ENCODE measurements around the gene POLA2.
A peak's percentile ranks its signal among the peaks of the same experiment; 100 is the strongest.

Gene POLA2

GRCh38 chr11:65261591-65262380 is at the start of gene POLA2:
POLA2 (plus strand) TSS chr11:65261962; CDS start chr11:65262293, 331 bp downstream.
- H3K27me3 Mint-ChIP-seq: peaks cover 3% of the 10 kb centered on the region
- H3K27ac Mint-ChIP-seq: peak within 1 kb of the TSS; percentile 96
- peak within 1 kb of the TSS; percentile 93 for H3K4me3 Mint-ChIP-seq
- no peaks in the 10 kb centered on the region for H3K9me3 Mint-ChIP-seq
- peaks cover 35% of the 10 kb centered on the region for H3K36me3 Mint-ChIP-seq (ENCODE audit: low read depth)
- DNase-seq (peak; percentile 97), ATAC-seq (peak; percentile 90)
- H3K4me1 Mint-ChIP-seq: peaks cover 54% of the 10 kb centered on the region

- H3K9me3 Mint-ChIP-seq: peaks cover 5% of the 10 kb centered on the region
- peaks cover 3% of the 10 kb centered on the region for H3K27me3 Mint-ChIP-seq
- H3K4me3 Mint-ChIP-seq: no peak overlapping the region
- H3K27ac Mint-ChIP-seq: no peak overlapping the region
- peaks cover 4% of the 10 kb centered on the region for H3K36me3 Mint-ChIP-seq (ENCODE audit: low read depth)
- H3K4me1 Mint-ChIP-seq: peaks cover 26% of the 10 kb centered on the region
- ATAC-seq (no peak), DNase-seq (no peak)
These were observed 49.4 kb upstream of the POLA2 start for GRCh38 chr11:65212226-65212801.

GRCh38 chr11:65213322-65214211 is 48.2 kb upstream of the POLA2 start:
- DNase-seq: peak; percentile 41
- peaks cover 3% of the 10 kb centered on the region for H3K27me3 Mint-ChIP-seq

GRCh38 chr11:65214212-65214845 is 47.4 kb upstream of the POLA2 start:
- DNase-seq (no peak), ATAC-seq (no peak)
- Mint-ChIP-seq H3K9me3 (peaks cover 5% of the 10 kb centered on the region), H3K27me3 (peaks cover 3% of the 10 kb centered on the region), H3K27ac (no peak overlapping the region), H3K4me3 (no peak overlapping the region), H3K4me1 (peaks cover 27% of the 10 kb centered on the region), H3K36me3 (ENCODE audit: low read depth) (peaks cover 4% of the 10 kb centered on the region)

More at GRCh38 chr11:65213322-65214211, 48.2 kb upstream of the POLA2 start:
- Mint-ChIP-seq H3K4me3 (no peak overlapping the region), H3K9me3 (peaks cover 5% of the 10 kb centered on the region), H3K27ac (no peak overlapping the region), H3K4me1 (peaks cover 26% of the 10 kb centered on the region), H3K36me3 (ENCODE audit: low read depth) (peaks cover 4% of the 10 kb centered on the region)
- peak; percentile 44 for ATAC-seq

GRCh38 chr11:65215441-65216076 is 46.2 kb upstream of the POLA2 start:
- peak; percentile 45 for ATAC-seq

GRCh38 chr11:65216830-65217229 is 44.9 kb upstream of the POLA2 start:
- Mint-ChIP-seq H3K4me1 (peaks cover 35% of the 10 kb centered on the region), H3K9me3 (peaks cover 5% of the 10 kb centered on the region), H3K4me3 (peak overlapping the region; percentile 6), H3K27ac (peak overlapping the region; percentile 77), H3K36me3 (ENCODE audit: low read depth) (peaks cover 4% of the 10 kb centered on the region), H3K27me3 (peaks cover 3% of the 10 kb centered on the region)
- ATAC-seq (peak; percentile 23), DNase-seq (no peak)

More at GRCh38 chr11:65215441-65216076, 46.2 kb upstream of the POLA2 start:
- peaks cover 4% of the 10 kb centered on the region for H3K36me3 Mint-ChIP-seq (ENCODE audit: low read depth)
- peak; percentile 28 for DNase-seq
- peaks cover 3% of the 10 kb centered on the region for H3K27me3 Mint-ChIP-seq
- H3K9me3 Mint-ChIP-seq: peaks cover 5% of the 10 kb centered on the region
- H3K4me3 Mint-ChIP-seq: peak overlapping the region; percentile 79
- peaks cover 35% of the 10 kb centered on the region for H3K4me1 Mint-ChIP-seq
- H3K27ac Mint-ChIP-seq: peak overlapping the region; percentile 97

GRCh38 chr11:65217441-65218423 is 44.0 kb upstream of the POLA2 start:
- Mint-ChIP-seq H3K4me3 (no peak overlapping the region), H3K27me3 (peaks cover 3% of the 10 kb centered on the region), H3K27ac (peak overlapping the region; percentile 77), H3K36me3 (ENCODE audit: low read depth) (peaks cover 4% of the 10 kb centered on the region), H3K9me3 (peaks cover 5% of the 10 kb centered on the region), H3K4me1 (peaks cover 34% of the 10 kb centered on the region)
- no peak for DNase-seq
- ATAC-seq: no peak

GRCh38 chr11:65218446-65218845 is 43.3 kb upstream of the POLA2 start:
- Mint-ChIP-seq H3K4me1 (peaks cover 27% of the 10 kb centered on the region), H3K36me3 (ENCODE audit: low read depth) (peaks cover 4% of the 10 kb centered on the region), H3K27ac (no peak overlapping the region), H3K4me3 (no peak overlapping the region), H3K9me3 (peaks cover 5% of the 10 kb centered on the region), H3K27me3 (peaks cover 6% of the 10 kb centered on the region)
- DNase-seq (no peak), ATAC-seq (no peak)

- H3K4me3 Mint-ChIP-seq: no peak overlapping the region
- H3K36me3 Mint-ChIP-seq (ENCODE audit: low read depth): peaks cover 4% of the 10 kb centered on the region
- peaks cover 17% of the 10 kb centered on the region for H3K4me1 Mint-ChIP-seq
- ATAC-seq: no peak
- H3K27me3 Mint-ChIP-seq: peaks cover 11% of the 10 kb centered on the region
- DNase-seq: no peak
- no peak overlapping the region for H3K27ac Mint-ChIP-seq
- H3K9me3 Mint-ChIP-seq: peaks cover 5% of the 10 kb centered on the region
These were observed 41.9 kb upstream of the POLA2 start for GRCh38 chr11:65219930-65220213.

- no peak for ATAC-seq
- no peak for DNase-seq
- peaks cover 22% of the 10 kb centered on the region for H3K4me1 Mint-ChIP-seq
- peaks cover 14% of the 10 kb centered on the region for H3K27me3 Mint-ChIP-seq
- H3K9me3 Mint-ChIP-seq: no peaks in the 10 kb centered on the region
- no peak overlapping the region for H3K4me3 Mint-ChIP-seq
- H3K36me3 Mint-ChIP-seq (ENCODE audit: low read depth): no peaks in the 10 kb centered on the region
- H3K27ac Mint-ChIP-seq: no peak overlapping the region
These were observed 40.7 kb upstream of the POLA2 start for GRCh38 chr11:65221026-65221425.

GRCh38 chr11:65223011-65223410 is 38.8 kb upstream of the POLA2 start:
- H3K9me3 Mint-ChIP-seq: no peaks in the 10 kb centered on the region
- H3K4me3 Mint-ChIP-seq: no peak overlapping the region
- H3K27me3 Mint-ChIP-seq: peaks cover 21% of the 10 kb centered on the region
- ATAC-seq (no peak), DNase-seq (no peak)
- no peaks in the 10 kb centered on the region for H3K36me3 Mint-ChIP-seq (ENCODE audit: low read depth)
- peaks cover 23% of the 10 kb centered on the region for H3K4me1 Mint-ChIP-seq
- H3K27ac Mint-ChIP-seq: no peak overlapping the region

- H3K4me3 Mint-ChIP-seq: peak overlapping the region; percentile 77
- no peak overlapping the region for H3K27ac Mint-ChIP-seq
- no peaks in the 10 kb centered on the region for H3K36me3 Mint-ChIP-seq (ENCODE audit: low read depth)
- ATAC-seq (no peak), DNase-seq (no peak)
- peaks cover 15% of the 10 kb centered on the region for H3K4me1 Mint-ChIP-seq
- H3K9me3 Mint-ChIP-seq: no peaks in the 10 kb centered on the region
- peaks cover 24% of the 10 kb centered on the region for H3K27me3 Mint-ChIP-seq
These were observed 36.9 kb upstream of the POLA2 start for GRCh38 chr11:65224930-65225278.
